Stimulated activated CD8-positive, alpha-beta memory T cell treated with anti-CD3 and anti-CD28 coated beads, Interleukin-4, amount 100 ng/mL, for 1 hour (primary cell): ENCODE data around the gene CDC20.
"Not testable (repeated sequence)": the region's sequence is repeated elsewhere in the genome, so short reads cannot be mapped to it uniquely, and the experiment has no call there.

Experiments
- DNase-seq, 2 donors: peaks; one replicate each; pipeline ENCODE4 v3.0.0-alpha.2; 2020; ENCODE audit warnings: low read depth in 2 of 2, low spot score in 1 of 2

The CDC20 gene

DNA sequence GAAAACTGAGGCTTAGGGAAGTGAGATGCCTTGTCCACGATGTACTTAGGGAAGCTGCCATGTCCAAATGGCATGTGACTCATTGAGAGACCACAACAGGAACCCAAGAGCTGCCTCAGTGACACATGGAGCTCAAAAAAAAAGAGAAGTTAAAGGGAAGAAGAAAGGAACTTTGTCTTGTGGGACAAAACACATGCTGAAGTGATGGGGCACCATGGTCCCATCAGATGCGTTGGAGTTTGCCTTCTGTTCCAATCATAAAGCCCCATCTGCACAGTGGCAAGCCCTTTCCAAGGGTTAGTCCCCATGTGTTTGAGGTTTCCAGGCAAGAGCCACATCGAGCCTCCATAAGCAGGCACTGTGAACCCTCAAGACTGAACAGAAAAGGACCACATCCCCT, 22.8 kb downstream of the CDC20 start:
- DNase-seq = no peak

DNA sequence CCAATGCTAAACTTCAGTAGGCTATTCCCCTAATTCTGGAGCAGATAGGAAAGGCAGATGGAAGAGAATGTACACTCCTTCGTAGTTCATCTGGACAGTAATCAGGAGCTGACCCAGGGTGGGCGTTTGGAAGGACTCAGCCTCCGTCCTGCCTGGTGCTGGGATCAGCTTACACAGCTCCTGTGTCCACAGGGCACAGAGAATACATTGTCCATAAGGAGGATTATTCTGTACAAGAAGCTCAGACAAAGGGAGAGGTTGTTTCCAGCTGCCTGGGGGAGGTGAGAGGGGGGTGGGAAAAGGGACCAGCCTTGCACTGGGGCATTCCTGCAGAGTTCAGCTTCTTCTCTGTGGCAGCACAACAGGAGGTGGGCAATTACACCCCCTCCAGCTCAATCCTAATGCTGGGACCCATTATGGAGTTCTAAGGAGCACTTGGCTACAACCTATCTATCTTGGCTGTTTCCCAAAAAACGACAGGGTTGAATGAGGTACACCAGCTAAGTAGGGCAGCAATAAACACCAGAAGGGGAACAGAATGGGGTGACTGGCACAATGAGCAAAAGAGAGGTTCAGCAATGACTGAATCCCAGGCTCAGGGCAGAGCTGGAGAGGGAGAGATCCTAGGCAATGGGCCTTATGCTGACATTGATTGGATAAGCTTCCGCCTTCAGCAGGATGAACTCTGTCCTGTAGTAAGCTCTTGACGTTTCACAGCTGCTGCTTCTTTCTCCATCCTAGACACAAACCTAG, 23.4 kb downstream of the CDC20 start:
- DNase-seq = no peak

DNA sequence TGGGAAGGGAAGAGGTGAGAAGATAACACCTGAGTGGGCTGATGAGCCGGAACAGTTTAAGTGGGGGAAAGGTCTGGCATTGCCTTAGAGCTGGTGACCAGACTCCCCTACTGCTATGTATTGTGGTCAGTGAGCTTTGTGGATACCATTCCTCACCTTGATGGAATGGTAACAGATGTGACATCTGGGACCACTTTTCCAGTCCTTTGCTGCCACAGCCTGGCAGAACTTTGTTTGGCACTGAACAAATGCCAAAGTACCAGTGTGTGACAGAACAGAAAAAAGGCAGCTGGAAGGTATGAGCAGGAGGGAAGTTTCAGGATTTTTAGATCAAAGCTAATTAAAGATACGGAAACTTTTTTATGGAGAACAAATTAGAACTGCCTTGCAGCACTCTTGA, 24.7 kb downstream of the CDC20 start:
- DNase-seq = no peak

DNA sequence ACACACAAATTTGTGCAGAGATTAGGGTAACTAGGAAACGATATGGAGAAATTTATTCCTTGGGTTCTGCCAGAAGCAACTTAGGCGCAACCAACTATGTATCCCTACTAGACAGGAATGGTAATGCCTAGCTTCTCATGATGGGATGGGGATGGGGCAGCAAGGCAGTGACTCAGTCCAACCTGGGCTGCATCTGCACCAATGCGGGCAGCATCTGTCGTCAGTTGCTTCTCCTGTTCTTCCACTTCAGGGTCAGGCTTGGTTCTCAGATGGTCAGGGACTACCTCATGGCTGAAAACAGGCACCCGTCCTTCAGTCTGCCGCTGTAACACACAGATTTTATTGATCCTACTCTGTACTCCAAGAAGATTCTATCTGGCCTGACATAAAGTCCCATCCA, 27.9 kb downstream of the CDC20 start:
- no peak for DNase-seq

DNA sequence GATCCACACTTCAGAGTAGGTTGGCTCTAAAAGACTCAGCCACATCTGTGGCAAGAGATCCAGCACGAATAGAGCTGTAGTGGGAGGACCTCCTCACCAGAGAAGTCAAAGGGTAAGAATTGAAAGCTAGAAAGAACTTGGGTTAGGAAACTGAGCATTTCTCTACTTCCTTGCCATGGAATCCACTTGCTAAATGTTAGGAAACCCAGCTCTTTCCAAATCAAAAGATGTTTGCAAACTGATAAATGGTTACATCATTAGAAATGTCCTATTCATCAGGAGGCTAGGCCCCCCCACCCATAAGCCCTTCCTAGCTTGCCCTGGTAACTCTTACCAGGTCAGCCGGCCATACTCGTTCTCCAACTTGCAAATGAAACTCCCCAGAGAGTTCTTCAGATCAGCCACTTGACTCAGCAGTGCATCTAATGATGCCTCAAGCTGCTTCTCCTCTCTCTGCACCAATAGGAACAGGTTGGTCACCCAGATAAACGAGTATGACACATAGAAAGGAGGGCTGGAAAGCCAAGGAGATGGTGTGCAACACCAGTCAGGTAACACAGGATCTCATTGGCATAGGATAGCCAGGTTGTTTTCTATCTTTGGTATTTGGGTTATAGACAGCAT, 29.3 kb downstream of the CDC20 start:
- no peak for DNase-seq

DNA sequence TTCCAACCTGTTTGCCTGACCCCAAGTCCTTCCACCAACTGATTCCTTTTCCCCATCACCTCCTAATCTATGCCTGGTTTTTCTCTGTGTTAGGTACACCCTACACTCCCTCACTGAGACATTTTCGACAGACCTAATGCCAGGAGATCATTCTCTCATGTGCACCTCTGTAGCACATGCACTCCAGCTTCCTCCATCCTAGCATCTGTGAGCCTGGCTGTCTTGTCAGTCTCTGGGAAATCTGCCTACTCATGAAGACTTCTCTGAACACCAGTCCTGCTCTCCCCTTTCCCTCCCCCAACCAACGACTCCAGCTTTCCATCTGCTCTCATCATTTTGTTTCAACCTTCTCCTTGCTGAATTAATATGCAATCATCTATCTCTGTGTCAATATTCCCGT, 29.8 kb downstream of the CDC20 start:
- DNase-seq = no peak

DNA sequence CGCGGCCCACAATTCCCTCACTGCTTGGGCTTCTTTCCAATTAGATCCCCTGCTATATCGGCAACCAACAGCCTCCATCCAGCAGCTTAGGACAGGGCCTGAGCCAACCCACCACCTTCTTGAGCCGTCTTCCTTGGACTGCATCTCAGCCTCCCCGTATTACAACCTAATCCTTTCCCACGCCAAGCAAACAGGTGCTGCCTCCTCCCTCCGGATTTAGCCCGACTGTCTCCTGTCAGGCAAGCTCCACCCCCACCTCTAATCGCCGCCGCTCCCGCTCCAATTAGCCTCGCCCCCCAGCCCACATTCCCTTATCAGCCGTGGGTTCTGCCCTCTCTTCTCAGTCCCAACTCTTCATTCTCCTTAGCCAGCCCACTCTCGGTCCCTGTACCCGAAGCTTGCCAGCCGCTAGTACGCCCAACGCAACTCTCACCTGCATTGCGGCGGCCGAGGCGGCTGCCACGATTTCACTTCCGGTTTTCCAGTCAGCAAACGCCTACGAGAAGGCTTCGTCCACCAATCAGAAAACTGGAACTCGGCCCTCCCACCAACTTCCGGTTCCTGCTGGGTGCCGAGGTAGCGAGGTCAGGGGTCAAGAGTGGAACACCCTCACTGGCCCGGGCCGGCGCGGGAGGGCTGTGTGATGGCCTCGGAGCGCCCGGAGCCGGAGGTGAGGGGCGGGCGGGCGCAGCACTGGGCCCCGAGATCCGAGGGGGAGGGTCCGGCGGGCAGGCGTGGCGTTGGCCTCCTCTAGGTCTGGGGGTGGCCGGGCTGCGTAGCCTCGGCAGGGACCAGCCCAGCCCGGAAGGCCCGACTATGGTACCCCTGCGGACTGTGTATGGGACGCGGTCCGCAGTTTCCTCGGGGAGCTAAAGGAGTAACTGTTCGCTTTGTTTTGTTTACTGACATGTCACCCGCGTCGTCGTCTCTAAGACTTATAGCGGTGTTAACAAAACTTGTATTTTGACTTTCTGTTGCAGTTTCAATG, 30.8 kb downstream of the CDC20 start, which contains the start of the genes MED8 and SZT2:
Gene MED8 (minus strand): TSS at position 475 of the 988 bp plus-strand sequence. CDS start 36 bp downstream, at position 439.
Gene SZT2 (plus strand): TSS at position 574 of the 988 bp plus-strand sequence. CDS start 70 bp downstream, at position 644.
- DNase-seq = peak; percentile 85 to 86

DNA sequence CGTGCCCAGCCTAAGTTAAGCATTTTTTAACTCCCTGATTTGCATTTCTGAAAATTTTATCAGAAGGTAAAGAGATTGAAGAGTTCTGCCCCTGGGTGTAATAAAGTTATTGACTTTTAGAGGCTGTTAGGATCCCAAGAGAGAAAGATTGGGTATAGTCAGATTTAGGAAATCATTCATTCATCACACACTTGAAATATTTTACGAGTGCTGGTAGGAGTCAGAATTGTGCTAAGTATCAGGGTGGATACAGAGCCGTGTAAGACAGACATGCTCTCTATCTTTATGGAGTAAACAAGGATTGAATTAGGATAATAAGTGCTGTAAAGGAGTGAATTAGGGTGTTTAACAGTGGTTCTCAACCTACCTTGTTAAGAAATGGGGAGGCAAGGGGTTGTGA, 33.9 kb downstream of the CDC20 start:
- no peak for DNase-seq

DNA sequence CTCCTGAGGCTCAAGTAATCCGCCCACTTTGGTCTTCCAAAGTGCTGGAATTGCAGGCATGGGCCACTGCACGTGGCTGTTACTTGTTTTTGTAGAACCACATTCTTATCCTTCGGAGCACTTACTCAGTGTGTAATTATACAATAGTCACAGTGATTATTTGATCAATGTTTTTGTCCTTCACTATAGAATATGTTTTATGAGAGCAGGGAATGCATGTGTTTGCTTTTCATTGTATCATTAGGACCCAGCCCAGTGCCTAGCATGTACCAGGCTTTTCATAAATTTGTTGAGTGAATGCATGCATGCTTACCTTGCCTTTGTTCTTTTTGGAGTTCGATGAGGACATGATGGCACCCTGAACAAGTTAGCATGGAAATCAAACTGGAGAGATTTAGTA, 36.7 kb downstream of the CDC20 start:
- no peak for DNase-seq

DNA sequence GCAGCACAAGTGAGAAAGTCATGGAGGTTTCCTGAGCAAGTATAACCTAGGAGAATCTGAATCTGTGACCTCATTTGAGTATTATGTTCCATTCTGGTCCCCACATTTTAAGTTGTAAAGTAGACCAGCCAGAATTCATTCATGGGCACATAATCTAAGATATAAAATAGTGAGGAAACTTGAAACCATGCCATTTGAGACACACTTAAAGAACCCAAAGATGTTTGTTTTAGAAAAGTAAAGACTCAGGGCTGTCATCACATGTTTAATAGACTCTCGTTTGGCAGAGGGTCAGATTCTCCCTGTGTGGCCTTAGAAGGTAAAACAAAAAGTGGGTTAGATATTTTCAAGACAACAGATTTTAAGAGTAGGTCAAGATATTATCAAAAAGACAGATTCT, 37.3 kb downstream of the CDC20 start:
- no peak for DNase-seq

DNA sequence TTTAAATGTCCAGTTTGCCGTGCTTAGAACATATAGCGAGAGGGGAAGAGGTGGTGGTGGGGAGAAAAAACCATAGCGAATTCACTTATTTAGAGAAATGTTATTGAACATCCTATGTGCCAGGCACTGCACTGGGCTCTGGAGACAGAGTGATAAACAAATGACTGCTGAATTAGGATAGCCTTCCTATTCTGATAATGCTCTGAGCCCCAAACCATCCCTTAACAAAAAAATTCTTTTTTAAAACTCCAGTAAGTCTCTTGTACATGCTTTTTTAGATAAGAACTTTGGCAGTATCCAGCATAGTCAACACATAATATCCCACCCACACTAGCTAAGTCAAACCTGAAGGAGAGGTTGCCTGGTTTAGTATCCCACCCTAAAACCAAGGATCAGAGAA, 39.4 kb downstream of the CDC20 start:
- no peak for DNase-seq

DNA sequence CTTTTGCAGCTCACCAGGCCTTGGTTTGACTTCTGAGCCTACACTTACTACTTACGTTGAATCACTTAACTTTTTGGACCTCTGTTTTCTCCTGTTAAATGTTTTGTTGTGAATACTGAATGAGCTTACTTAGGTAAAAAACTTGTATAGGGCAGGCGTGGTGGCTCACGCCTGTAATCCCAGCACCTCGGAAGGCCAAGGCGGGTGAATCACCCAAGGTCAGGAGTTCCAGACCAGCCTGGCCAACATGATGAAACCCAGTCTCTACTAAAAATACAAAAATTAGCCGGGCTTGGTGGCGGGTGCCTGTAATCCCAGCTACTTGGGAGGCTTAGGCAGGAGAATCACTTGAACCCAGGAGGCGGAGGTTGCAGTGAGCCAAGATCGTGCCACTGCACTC, 41.7 kb downstream of the CDC20 start:
- DNase-seq = not testable (repeated sequence)

DNA sequence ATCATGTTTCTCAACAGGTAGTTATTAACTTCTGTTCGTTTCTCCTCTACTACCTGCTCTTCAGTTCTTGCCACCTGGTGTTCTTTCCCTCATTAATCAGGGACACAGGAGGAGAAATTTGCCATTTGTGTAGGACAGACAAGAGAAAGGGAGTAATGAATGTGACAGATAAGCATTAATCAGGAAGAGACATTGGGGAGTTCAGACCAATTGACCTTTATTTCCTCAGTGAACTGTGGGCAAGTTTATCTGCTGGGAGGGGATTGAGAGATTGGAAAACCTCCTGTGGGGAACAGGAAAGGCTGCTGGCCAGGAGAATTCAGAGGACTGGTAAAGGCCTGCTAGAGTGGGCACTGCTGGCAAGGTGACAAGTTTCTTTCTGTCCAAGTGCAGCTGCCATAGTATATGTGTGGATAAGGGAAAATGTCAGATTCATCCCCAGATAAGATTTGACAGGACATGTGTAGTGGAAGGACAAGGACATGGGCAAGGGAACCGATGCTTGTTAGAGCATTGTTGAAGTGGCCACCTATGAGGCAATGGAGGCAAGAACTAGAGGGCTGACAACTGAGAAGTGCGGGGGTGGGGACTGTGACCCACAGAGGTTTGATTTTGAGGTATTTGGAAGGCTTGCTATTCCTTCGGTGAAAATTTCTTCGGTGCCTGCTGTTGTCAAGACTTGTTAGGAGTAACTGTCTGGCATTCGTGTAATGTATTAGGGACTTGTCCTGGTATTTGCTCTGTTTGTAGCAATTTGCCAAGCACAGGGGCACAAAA, 43.5 kb downstream of the CDC20 start:
- DNase-seq = no peak

DNA sequence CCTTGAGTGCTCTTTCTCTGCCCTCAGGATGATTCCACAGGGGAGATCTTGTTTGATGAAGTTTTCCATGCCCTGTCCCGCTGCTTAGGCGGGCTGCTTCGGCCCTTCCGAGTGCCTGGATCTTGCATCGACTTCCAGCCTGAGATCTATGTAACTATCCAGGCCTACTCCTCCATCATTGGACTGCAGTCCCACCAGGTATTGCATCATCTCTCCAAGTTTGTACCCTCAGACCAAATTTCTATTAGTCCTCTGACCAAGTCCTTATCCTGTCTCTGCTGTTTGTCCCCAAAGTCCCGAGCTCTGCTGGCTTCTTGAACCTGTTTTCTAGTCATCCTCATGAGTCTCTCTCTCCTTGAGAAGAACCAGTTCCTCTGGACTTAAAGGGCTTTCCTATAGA, 45.6 kb downstream of the CDC20 start:
- no peak for DNase-seq

DNA sequence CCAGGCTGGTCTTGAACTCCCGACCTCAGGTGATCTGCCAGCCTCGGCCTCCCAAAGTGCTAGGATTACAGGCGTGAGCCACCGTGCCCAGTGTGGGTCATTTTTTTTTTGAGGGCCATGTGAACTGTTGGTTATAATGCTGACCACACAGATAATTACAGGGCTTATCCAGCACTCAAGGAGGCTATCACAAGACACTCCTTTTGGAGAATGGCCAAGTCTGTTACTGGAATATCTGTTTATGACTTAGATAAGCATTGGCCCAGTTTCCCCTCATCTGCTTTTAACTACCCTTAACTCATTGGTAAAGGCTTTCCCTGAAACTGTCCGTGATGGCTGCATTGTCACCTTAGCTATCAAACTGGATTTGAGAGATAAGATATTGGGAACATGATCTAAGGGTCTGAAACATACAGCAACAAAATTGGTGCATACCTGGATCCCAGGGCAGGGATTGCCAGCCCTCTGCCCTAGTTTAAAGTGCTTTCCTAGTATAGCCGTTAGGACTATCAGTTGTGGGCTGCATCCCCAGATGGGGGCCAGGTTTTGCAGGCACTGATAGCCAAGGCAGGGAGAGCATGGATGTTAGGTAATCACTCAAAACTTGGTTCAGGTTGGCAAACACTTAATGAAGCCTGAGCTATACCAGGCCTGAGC, 46.6 kb downstream of the CDC20 start:
- DNase-seq = no peak

DNA sequence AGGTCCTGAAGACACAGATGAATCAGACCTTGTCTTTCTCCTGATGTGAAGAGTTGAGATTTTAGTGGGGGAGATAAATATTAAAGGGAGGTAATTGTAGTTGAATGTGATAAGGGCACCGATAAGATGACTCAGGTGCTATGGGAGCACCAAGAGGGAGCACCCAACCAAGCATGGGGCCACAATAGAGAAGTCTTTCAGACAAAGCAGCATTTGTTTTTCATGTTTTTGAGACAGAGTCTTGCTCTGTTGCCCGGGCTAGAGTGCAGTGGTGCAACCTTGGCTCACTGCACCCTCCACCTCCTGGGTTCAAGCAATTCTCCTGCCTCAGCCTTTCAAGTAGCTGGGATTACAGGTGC, 47.1 kb downstream of the CDC20 start:
- no peak for DNase-seq

DNA sequence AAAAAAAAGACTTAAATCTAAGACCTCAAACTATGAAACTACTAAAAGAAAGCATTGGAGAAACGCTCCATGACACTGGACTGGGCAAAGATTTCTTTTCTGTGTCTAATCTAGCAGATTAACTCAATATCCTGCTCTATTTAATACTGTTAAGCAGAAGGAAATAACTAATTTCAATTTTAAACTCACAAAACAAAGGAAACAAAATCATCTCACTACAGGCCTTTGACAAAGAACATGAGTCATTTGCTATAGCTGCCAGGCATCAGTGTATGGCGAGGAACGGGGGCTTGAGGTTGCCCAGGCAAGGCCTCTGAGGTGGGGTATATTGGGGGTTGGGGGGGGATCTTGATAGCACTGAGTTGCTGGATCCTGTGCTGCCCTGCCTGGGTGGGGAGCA, 51.8 kb downstream of the CDC20 start:
- no peak for DNase-seq
